Thoracic aorta (tissue), 2 donors: Measurements from ENCODE around the gene TMEM266. TPM values are rescaled to one million over a fixed set of nuclear protein-coding genes. Genes with fewer than 3 reads are reported as not detected.

Experiments
- ATAC-seq: fragments of 150-250 bp; one replicate; pipeline ENCODE4 v1.8.0; 2017; ENCODE audit warnings: low read depth; ENCODE audit not compliant: insufficient number of reproducible peaks, low FRiP score
- DNase-seq: peaks from one replicate; pipeline ENCODE4 v3.0.0-alpha.2; 2020; ENCODE audit warnings: low spot score
- H3K27ac ChIP-seq, 2 donors: fragments of 200-600 bp; sonication (generic); 1 replicate in 1 of 2; 2 replicates in 1 of 2; pipeline ENCODE4 v1.5.1; 2016; ENCODE audit warnings: mild to moderate bottlenecking in 2 of 2, moderate library complexity in 2 of 2
- H3K27me3 ChIP-seq: fragments of 200-600 bp; sonication (generic); replicated peaks from 2 replicates; pipeline ENCODE4 v1.6.0; 2016; ENCODE audit warnings: mild to moderate bottlenecking; ENCODE audit not compliant: insufficient read depth
- H3K36me3 ChIP-seq: fragments of 200-600 bp; sonication (generic); one replicate; pipeline ENCODE4 v1.5.1; 2016
- H3K4me1 ChIP-seq, 2 donors: fragments of 200-600 bp; sonication (generic); 1 replicate in 1 of 2; 2 replicates in 1 of 2; pipeline versions ENCODE4 v1.5.1 to v1.6.0; 2016; ENCODE audit warnings: low read depth in 2 of 2, mild to moderate bottlenecking in 1 of 2; ENCODE audit not compliant: control insufficient read depth in 1 of 2
- H3K4me3 ChIP-seq: fragments of 200-600 bp; sonication (generic); 2 replicates; pipeline ENCODE4 v1.5.1; 2016; ENCODE audit warnings: mild to moderate bottlenecking
- H3K9me3 ChIP-seq: fragments of 200-600 bp; sonication (generic); 2 replicates; pipeline ENCODE4 v1.5.1; 2016
- CTCF ChIP-seq: fragments of 200-600 bp; sonication (generic); IDR thresholded peaks from one replicate; pipeline ENCODE4 v1.5.1; 2019; ENCODE audit warnings: antibody characterized with exemption
- total RNA-seq, 2 donors: library from RNA; depleted of rRNA; stranded (reverse); fragments of >200 nt; gene quantifications; one replicate each; pipeline versions ENCODE4 v1.1.0 to v1.2.3, GENCODE V29; 2016

Gene TMEM266
- total RNA-seq, 2 donors from 2014 or later: not detected

DNA sequence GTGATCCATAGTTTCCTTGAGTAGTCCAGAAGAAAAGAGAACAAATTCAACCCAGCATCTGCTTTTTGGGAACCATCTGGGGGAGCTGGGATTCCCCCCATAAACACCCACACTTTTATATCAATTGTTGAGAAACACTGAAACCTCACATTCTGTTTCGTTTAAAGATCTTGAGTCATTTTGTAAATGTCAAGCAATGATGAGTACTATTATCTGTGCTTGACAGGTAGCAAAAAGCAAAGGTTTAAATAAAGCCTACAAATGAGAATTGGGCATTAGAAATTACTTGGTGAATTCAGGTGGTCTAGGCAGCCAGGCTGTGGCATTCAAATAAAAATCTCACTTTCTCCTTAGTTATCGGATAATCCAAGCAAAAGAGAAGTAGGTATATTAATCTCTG, 75.7 kb downstream of the TMEM266 start:
- Histone ChIP-seq H3K4me3 (no peak overlapping the region), H3K9me3 (no peaks in the 10 kb centered on the region), H3K4me1 (peaks cover 8 to 11% of the 10 kb centered on the region in 2 donors), H3K27me3 (no peaks in the 10 kb centered on the region), H3K27ac (no peak overlapping the region), H3K36me3 (no peaks in the 10 kb centered on the region)
- ATAC-seq (no peak), DNase-seq (no peak)
- no peak for TF ChIP-seq CTCF

- Histone ChIP-seq H3K27me3 (no peaks in the 10 kb centered on the region), H3K4me3 (no peak overlapping the region), H3K4me1 (peaks cover 8 to 11% of the 10 kb centered on the region in 2 donors), H3K9me3 (no peaks in the 10 kb centered on the region), H3K27ac (no peak overlapping the region), H3K36me3 (no peaks in the 10 kb centered on the region)
- no peak for ATAC-seq
- DNase-seq: no peak
- no peak for TF ChIP-seq CTCF
Observed at GRCh38 chr15:76138436-76138835, 78.7 kb downstream of the TMEM266 start.

DNA sequence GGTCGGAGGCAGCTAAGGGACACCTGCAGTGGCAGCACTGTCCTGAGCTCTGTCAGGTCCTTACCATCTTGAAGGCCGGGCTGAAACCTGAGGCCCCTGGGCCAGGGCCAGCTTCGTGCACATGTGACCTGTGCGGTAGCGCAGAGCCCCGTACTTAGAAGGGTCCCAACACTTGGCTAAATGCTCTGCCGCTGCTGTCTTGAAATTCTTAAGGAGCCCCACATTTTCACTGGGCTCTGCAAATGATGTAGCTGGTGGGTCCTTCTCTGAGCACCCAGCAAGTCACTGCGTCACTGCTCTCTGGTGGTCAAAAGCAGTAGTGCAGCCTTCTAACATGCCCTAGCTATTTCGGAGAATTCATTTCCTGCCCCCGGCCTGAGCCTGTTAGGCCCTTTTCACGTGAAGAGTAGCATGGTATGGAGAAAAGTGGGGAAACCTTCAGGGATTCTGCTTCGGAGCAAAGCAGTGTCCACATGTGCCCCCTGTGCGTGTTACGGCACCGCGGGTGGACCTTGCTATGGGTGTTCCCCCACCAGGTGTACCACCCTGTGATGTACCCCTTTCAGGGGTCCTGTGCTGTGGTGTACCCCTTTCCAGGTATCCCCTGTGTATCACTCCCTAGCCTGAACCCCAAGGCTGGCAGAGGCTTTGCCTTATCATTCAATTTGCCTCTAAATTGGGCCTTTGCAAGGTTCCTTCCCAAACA, 79.7 kb downstream of the TMEM266 start:
- ATAC-seq (peak; percentile 76), DNase-seq (no peak)
- H3K27ac ChIP-seq: no peak overlapping the region
- no peaks in the 10 kb centered on the region for H3K36me3 ChIP-seq
- H3K4me3 ChIP-seq: peak overlapping the region; percentile 52
- H3K27me3 ChIP-seq: no peaks in the 10 kb centered on the region
- H3K9me3 ChIP-seq: no peaks in the 10 kb centered on the region
- peaks cover 8 to 11% of the 10 kb centered on the region in 2 donors for H3K4me1 ChIP-seq
- TF ChIP-seq CTCF: peak; percentile 91

DNA sequence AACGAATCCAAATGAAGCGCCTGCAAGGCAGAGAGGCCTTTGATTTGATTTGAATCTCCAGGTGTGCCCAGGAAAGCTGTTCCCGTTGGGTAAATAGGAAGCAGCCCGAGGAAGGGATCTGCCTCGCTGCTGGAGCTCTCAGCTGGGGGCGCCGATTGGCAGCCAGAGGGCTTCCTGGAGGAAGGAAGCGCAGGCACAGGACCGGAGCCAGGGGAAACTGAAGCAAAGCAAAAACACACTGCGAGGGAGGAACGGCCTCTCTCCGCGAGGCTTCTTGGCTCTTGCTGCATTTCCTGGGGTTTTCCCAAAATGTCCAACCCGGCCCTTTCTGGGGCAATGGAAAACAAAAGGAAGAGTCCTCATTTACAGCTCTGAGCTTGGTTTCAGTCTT, 80.3 kb downstream of the TMEM266 start:
- no peaks in the 10 kb centered on the region for H3K27me3 ChIP-seq
- peaks cover 8 to 11% of the 10 kb centered on the region in 2 donors for H3K4me1 ChIP-seq
- no peak for DNase-seq
- ATAC-seq: no peak
- no peaks in the 10 kb centered on the region for H3K36me3 ChIP-seq
- H3K27ac ChIP-seq: no peak overlapping the region
- H3K9me3 ChIP-seq: no peaks in the 10 kb centered on the region
- no peak for TF ChIP-seq CTCF
- peak overlapping the region; percentile 52 for H3K4me3 ChIP-seq

DNA sequence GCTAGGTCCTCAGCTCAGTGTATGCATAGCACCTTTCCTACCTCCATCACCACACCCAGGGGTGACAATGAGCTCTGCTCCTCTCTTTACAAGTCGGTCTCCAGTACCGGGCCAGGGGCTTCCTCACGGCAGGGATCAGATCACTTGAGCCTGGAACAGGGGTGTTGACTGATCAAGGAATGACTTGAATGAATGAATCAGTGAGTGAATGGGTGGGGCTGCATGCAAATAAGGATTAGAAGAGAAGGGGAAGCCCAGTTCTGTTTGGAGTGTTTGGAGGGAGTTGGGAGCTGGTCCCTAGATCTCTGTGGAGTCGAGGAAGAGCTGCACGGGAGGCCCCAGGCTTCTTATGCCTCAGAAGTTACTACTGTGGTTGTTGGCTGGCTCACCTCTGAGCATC, 87.0 kb downstream of the TMEM266 start:
- no peaks in the 10 kb centered on the region for H3K9me3 ChIP-seq
- H3K36me3 ChIP-seq: no peaks in the 10 kb centered on the region
- H3K4me3 ChIP-seq: no peak overlapping the region
- H3K4me1 ChIP-seq: peaks cover 11 to 21% of the 10 kb centered on the region in 2 donors
- no peak for DNase-seq
- H3K27ac ChIP-seq: no peak overlapping the region
- H3K27me3 ChIP-seq: no peaks in the 10 kb centered on the region
- no peak for TF ChIP-seq CTCF
- no peak for ATAC-seq
